ENCODE measurements around the gene ERCC5. TPM values are rescaled to one million over a fixed set of nuclear protein-coding genes. Genes with fewer than 3 reads are reported as not detected.

The ERCC5 gene
- total RNA-seq, 2 experiments from 2014 or later = 59.4 to 66.5 TPM

DNA sequence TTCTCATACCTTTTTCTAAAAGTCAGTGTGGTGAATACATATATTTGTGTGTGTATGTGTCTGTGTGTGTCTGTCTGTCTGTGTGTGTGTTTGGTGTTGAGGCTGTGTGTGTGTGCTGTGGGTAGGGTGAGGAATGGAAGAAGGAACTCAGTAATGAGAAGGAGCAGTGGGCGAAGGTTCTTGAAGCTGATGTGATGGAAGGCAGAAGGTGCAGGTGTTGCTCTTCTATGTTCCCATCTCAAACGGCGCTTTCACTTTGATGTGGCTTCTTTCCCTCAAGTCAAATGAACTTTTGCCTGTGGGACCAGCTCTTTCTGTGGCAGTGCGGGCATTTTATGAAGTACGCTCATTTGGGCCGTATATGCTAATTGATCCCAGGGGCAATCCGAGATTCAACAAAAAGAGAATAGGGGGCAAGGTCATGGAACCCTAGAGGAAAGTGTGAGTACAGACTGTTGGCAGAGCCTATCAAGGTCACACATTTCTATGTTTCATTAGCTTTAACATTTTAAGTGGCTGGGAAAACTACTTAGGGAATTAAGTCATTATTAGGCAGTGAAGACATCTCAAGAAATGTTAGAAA is 31.7 kb upstream of the ERCC5 start:
- Mint-ChIP-seq H3K27ac (peak overlapping the region; percentile 2), H3K36me3 (ENCODE audit: low read depth) (peaks cover 33% of the 10 kb centered on the region), H3K27me3 (no peaks in the 10 kb centered on the region), H3K4me3 (no peak overlapping the region), H3K4me1 (ENCODE audit: low read depth) (peaks cover 24% of the 10 kb centered on the region), H3K9me3 (peaks cover 4% of the 10 kb centered on the region)
- TF ChIP-seq, protein P1, sequence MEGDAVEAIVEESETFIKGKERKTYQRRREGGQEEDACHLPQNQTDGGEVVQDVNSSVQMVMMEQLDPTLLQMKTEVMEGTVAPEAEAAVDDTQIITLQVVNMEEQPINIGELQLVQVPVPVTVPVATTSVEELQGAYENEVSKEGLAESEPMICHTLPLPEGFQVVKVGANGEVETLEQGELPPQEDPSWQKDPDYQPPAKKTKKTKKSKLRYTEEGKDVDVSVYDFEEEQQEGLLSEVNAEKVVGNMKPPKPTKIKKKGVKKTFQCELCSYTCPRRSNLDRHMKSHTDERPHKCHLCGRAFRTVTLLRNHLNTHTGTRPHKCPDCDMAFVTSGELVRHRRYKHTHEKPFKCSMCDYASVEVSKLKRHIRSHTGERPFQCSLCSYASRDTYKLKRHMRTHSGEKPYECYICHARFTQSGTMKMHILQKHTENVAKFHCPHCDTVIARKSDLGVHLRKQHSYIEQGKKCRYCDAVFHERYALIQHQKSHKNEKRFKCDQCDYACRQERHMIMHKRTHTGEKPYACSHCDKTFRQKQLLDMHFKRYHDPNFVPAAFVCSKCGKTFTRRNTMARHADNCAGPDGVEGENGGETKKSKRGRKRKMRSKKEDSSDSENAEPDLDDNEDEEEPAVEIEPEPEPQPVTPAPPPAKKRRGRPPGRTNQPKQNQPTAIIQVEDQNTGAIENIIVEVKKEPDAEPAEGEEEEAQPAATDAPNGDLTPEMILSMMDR (IDR thresholded peaks at IDR 0.05) = no peak
- ATAC-seq (no peak), DNase-seq (no peak)
- CTCF ChIA-PET = interaction anchor here (1.7 kb wide), 1 partner anchor 14 kb away, joined by 9 read pairs; no protein-coding TSS in a partner anchor
- intact Hi-C loops (cut with micrococcal nuclease) = no loop called here
- POLR2A ChIA-PET = no interaction called here

DNA sequence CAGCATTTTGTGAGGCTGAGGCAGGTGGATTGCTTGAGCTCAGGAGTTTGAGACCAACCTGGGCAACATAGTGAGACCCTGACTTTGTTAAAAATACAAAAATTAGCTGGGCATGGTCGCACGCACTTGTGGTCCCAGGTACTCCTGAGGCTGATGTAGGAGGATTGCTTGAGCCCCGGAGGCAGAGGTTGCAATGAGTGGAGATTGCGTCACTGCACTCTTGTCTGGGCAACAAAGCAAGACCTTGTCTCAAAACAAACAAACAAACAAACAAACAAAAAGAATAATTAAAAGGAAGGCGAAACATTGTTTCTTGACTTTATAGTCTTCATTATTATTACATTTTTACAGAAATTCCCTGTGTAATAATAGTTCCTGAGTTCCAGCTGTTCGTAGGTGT is 31.0 kb upstream of the ERCC5 start:
- Mint-ChIP-seq H3K27me3 (no peaks in the 10 kb centered on the region), H3K36me3 (ENCODE audit: low read depth) (peaks cover 34% of the 10 kb centered on the region), H3K4me3 (no peak overlapping the region), H3K4me1 (ENCODE audit: low read depth) (peaks cover 24% of the 10 kb centered on the region), H3K27ac (no peak overlapping the region), H3K9me3 (peaks cover 4% of the 10 kb centered on the region)
- intact Hi-C loops (cut with micrococcal nuclease) = no loop called here
- POLR2A ChIA-PET = no interaction called here
- DNase-seq (no peak), ATAC-seq (no peak)
- CTCF ChIA-PET = no interaction called here
- TF ChIP-seq, protein P1 (IDR thresholded peaks at IDR 0.05) = no peak

DNA sequence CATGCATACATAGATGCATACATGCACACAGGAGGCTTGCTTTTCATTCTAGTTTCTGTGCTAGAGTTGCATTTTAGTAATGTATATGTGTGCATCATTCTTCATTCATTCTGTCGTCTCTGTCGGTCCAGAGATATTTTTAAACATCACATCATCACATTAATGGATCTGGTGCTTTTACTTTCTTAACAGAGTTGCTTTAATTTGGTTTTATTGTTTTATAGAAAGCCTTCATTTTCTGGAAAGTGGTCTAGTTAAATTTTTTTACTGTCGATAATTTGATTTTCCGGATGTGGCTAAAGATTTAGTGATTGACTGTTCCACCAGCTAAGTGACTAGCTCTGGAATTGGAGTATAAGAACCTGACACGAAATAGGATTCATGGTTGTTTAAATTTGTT is 30.0 kb upstream of the ERCC5 start:
- TF ChIP-seq, protein P1 (IDR thresholded peaks at IDR 0.05) = no peak
- DNase-seq (no peak), ATAC-seq (no peak)
- POLR2A ChIA-PET = interaction anchor here (0.6 kb wide), 1 partner anchor 243 kb away, joined by 5 read pairs; no protein-coding TSS in a partner anchor
- Mint-ChIP-seq H3K4me3 (no peak overlapping the region), H3K9me3 (peaks cover 4% of the 10 kb centered on the region), H3K27me3 (no peaks in the 10 kb centered on the region), H3K4me1 (ENCODE audit: low read depth) (peaks cover 24% of the 10 kb centered on the region), H3K27ac (no peak overlapping the region), H3K36me3 (ENCODE audit: low read depth) (peaks cover 33% of the 10 kb centered on the region)
- CTCF ChIA-PET = no interaction called here
- intact Hi-C loops (cut with micrococcal nuclease) = no loop called here

GRCh38 chr13:102816708-102817107 is 29.1 kb upstream of the ERCC5 start:
- intact Hi-C loops (cut with micrococcal nuclease) = no loop called here
- no peak for DNase-seq
- peaks cover 4% of the 10 kb centered on the region for H3K9me3 Mint-ChIP-seq
- no peak overlapping the region for H3K4me3 Mint-ChIP-seq
- H3K27ac Mint-ChIP-seq = no peak overlapping the region
- TF ChIP-seq, protein P1 (IDR thresholded peaks at IDR 0.05) = no peak
- peaks cover 28% of the 10 kb centered on the region for H3K36me3 Mint-ChIP-seq (ENCODE audit: low read depth)
- ChIA-PET POLR2A (no interaction called here), CTCF (no interaction called here)
- peaks cover 24% of the 10 kb centered on the region for H3K4me1 Mint-ChIP-seq (ENCODE audit: low read depth)
- H3K27me3 Mint-ChIP-seq = no peaks in the 10 kb centered on the region
- ATAC-seq = no peak

GRCh38 chr13:102817241-102817640 is 28.6 kb upstream of the ERCC5 start:
- ATAC-seq = no peak
- H3K27me3 Mint-ChIP-seq = no peaks in the 10 kb centered on the region
- ChIA-PET CTCF (no interaction called here), POLR2A (no interaction called here)
- H3K4me3 Mint-ChIP-seq = no peak overlapping the region
- peaks cover 20% of the 10 kb centered on the region for H3K4me1 Mint-ChIP-seq (ENCODE audit: low read depth)
- H3K36me3 Mint-ChIP-seq (ENCODE audit: low read depth) = peaks cover 28% of the 10 kb centered on the region
- H3K27ac Mint-ChIP-seq = no peak overlapping the region
- intact Hi-C loops (cut with micrococcal nuclease) = no loop called here
- H3K9me3 Mint-ChIP-seq = no peaks in the 10 kb centered on the region
- TF ChIP-seq, protein P1 (IDR thresholded peaks at IDR 0.05) = no peak
- no peak for DNase-seq
